K562 (cell line): ENCODE results near the gene N4BP2L1. TPM values are rescaled to one million over a fixed set of nuclear protein-coding genes. Genes with fewer than 3 reads are reported as not detected.

Experiments used
- DMBX1 ChIP-seq: fragments of 250-450 bp; sonication (Bioruptor Pico); IDR thresholded peaks from 2 replicates; pipeline ENCODE4 v1.8.0; 2022; ENCODE audit warnings: inconsistent platforms, mild to moderate bottlenecking, moderate library complexity, borderline replicate concordance
- ERF ChIP-seq: fragments of 450-650 bp; formaldehyde crosslinking; IDR thresholded peaks from 2 replicates; pipeline ENCODE4 v1.4.0; 2020; ENCODE audit warnings: mild to moderate bottlenecking, mixed read lengths
- HDAC3 ChIP-seq: fragments of 450-650 bp; IDR thresholded peaks from 2 replicates; pipeline ENCODE4 v1.6.1; 2018; ENCODE audit warnings: borderline replicate concordance, mild to moderate bottlenecking, moderate library complexity; ENCODE audit not compliant: partially characterized antibody
- PHF8 ChIP-seq: fragments of 200-600 bp; sonication (generic); IDR thresholded peaks from 2 replicates; pipeline ENCODE4 v1.6.1; 2012; ENCODE audit warnings: mixed run types, mild to moderate bottlenecking, inconsistent platforms, low read length, moderate library complexity, borderline replicate concordance
- RB1 ChIP-seq: fragments of 450-650 bp; IDR thresholded peaks from 2 replicates; pipeline ENCODE4 v1.6.1; 2017; ENCODE audit warnings: low read depth, mild to moderate bottlenecking
- SPI1 ChIP-seq: IDR thresholded peaks from 2 replicates; pipeline ENCODE4 v1.6.1; 2011; ENCODE audit warnings: low read depth, low read length, control low read depth, borderline replicate concordance
- TSC22D4 ChIP-seq: fragments of 450-650 bp; IDR thresholded peaks from 2 replicates; pipeline ENCODE4 v1.6.1; 2016; ENCODE audit warnings: missing genetic modification characterization, missing biosample characterization, control low read depth
- XRCC5 ChIP-seq: fragments of 200-400 bp; formaldehyde crosslinking; IDR thresholded peaks from 2 replicates; pipeline ENCODE4 v1.6.1; 2017; ENCODE audit warnings: low read depth, mild to moderate bottlenecking, low read length
- polyA plus RNA-seq, 8 experiments: library from polyadenylated mRNA; depleted of rRNA in 4 of 8; stranded (reverse) in 5 of 8; unstranded in 3 of 8; fragments of >200 nt; fragmentation: Nextera tagmentation in 2 of 8; fragmentation: Illumina TruSeq in 1 of 8; extraction: Ambion mirVana in 2 of 8; extraction: Trizol in 1 of 8; gene quantifications; 2 replicates each; pipeline versions ENCODE4 v1.2.1 to v1.2.3, GENCODE V29; 2011 to 2014; ENCODE audit warnings: inconsistent platforms in 1 of 8, missing spikeins in 1 of 8
- total RNA-seq, 7 experiments: library from RNA; depleted of rRNA in 6 of 7; stranded (reverse); fragments of >200 nt in 6 of 7; fragmentation: Illumina TruSeq in 2 of 7; extraction: Trizol in 2 of 7; gene quantifications; 2 replicates each; pipeline versions ENCODE4 v1.2.1 to v1.2.3, GENCODE V29; 2011 to 2021; ENCODE audit warnings: low replicate concordance in 1 of 7
- TF ChIP-seq, protein P1 (sequence below): fragments of 450-650 bp; IDR thresholded peaks from 2 replicates; pipeline ENCODE4 v1.6.1; 2018; ENCODE audit not compliant: partially characterized antibody
- TF ChIP-seq, protein P2 (sequence below): sonication (generic); formaldehyde crosslinking; IDR thresholded peaks from 2 replicates; pipeline ENCODE4 v1.8.0; 2022; ENCODE audit warnings: mild to moderate bottlenecking, missing genetic modification reagents

The N4BP2L1 gene
- total and polyA plus RNA-seq, 9 of the 15 experiments (the other 6 are each of a cell fraction or from before 2014, with no cell fraction given): 0.06 to 0.33 (median 0.15) TPM; not detected in 1

DNA sequence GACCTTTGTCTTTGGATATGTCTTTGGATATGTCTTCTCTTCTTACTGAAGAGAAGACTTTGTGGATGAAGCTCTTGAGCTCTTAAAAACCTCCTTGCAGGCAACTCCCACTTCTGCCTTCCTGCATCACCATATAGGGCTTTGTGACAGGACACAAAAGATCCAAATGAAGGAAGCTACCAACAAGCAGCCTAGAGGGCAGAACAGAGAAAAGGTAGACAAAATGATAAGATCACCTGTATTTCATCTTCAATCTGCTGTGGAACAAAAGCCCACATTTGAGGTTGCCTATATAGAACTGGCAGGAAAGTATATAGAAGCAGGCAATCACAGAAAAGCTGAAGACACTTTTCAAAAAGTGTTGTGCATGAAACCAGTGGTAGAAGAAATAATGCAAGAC lies 42.5 kb downstream of the N4BP2L1 start (continued):
- TF ChIP-seq, protein P1, sequence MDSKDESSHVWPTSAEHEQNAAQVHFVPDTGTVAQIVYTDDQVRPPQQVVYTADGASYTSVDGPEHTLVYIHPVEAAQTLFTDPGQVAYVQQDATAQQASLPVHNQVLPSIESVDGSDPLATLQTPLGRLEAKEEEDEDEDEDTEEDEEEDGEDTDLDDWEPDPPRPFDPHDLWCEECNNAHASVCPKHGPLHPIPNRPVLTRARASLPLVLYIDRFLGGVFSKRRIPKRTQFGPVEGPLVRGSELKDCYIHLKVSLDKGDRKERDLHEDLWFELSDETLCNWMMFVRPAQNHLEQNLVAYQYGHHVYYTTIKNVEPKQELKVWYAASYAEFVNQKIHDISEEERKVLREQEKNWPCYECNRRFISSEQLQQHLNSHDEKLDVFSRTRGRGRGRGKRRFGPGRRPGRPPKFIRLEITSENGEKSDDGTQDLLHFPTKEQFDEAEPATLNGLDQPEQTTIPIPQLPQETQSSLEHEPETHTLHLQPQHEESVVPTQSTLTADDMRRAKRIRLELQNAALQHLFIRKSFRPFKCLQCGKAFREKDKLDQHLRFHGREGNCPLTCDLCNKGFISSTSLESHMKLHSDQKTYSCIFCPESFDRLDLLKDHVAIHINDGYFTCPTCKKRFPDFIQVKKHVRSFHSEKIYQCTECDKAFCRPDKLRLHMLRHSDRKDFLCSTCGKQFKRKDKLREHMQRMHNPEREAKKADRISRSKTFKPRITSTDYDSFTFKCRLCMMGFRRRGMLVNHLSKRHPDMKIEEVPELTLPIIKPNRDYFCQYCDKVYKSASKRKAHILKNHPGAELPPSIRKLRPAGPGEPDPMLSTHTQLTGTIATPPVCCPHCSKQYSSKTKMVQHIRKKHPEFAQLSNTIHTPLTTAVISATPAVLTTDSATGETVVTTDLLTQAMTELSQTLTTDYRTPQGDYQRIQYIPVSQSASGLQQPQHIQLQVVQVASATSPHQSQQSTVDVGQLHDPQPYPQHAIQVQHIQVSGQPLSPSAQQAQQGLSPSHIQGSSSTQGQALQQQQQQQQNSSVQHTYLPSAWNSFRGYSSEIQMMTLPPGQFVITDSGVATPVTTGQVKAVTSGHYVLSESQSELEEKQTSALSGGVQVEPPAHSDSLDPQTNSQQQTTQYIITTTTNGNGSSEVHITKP: no peak
- no peak for TF ChIP-seq PHF8
- TF ChIP-seq RB1: no peak
- no peak for TF ChIP-seq ERF (CRISPR knock-in tag)
- no peak for TF ChIP-seq HDAC3
- TF ChIP-seq XRCC5: no peak
- TF ChIP-seq SPI1: no peak
- no peak for TF ChIP-seq TSC22D4
- no peak for TF ChIP-seq DMBX1
- TF ChIP-seq, protein P2, sequence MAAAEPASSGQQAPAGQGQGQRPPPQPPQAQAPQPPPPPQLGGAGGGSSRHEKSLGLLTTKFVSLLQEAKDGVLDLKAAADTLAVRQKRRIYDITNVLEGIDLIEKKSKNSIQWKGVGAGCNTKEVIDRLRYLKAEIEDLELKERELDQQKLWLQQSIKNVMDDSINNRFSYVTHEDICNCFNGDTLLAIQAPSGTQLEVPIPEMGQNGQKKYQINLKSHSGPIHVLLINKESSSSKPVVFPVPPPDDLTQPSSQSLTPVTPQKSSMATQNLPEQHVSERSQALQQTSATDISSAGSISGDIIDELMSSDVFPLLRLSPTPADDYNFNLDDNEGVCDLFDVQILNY: no peak
